GM21825 (cell line): ENCODE results near the gene RPLP2.

Experiments
- ATAC-seq: cut with Tn5 transposase; IDR thresholded peaks from one replicate; pipeline ENCODE4 v1.9.1; 2021; ENCODE audit warnings: mild to moderate bottlenecking, moderate library complexity; ENCODE audit not compliant: unreplicated experiment

The RPLP2 gene

DNA sequence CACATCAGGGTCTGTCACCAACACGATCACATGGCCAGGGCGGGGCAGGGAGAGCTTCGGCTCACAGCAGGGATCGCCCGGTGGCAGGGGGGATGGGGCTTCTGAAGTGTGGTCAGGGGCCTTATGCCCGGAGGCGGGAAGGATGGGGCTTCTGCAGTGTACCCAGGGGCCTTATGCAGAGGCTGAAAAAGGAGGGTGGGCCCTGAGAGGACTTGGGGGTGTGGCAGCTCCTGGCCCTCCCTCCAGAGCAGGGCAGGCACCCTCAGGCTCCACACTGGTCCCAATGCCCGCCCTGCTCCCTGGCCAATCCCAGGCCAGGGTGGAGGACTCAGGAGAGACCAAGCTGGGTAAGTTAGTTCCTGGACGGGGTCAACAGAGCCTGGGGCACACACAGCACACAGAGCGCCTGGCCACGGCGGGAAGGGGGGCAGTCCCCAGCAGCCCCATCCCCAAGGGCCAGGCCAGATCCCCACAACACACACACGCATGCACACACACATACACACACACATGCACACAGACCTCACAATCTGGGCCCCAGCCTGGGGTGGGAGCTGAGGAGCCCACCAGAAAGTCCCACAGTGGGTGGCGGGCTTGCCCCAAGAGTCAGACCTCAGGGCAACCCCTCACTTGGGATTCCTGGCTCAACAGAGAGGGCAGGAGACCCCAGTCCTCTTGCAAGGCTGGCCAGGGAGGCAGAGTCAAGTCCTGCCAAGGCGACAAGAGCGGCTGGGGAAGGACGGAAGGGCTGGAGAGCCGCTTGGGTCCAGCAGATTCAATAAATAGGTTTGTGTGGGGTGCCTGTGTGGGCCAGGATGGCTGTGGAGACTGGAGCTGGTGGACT lies 18.8 kb upstream of the RPLP2 start:
- no peak for ATAC-seq

GRCh38 chr11:791658-792534 lies 17.9 kb upstream of the RPLP2 start:
- ATAC-seq: no peak

DNA sequence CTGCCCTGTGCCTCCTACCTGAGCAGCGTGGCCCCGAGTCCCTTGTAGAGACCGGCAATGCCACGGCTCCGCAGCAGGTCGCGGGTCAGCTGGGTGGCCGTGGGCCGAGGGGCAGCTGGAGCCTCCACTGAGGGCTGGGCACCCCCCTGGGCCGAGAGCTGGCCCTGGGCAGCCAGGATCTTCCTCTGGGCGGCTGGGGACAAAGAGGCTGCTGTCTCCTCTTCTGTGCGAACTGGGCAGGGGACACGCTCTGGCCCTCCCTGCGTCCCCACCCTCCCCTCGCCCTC lies 17.3 kb upstream of the RPLP2 start:
- no peak for ATAC-seq

- no peak for ATAC-seq
These were observed 16.9 kb upstream of the RPLP2 start for GRCh38 chr11:792873-793272.

GRCh38 chr11:793556-793955 lies 16.2 kb upstream of the RPLP2 start:
- ATAC-seq: no peak

- ATAC-seq: no peak
These were observed 15.6 kb upstream of the RPLP2 start for GRCh38 chr11:794013-794765.

GRCh38 chr11:794766-795633 lies 14.8 kb upstream of the RPLP2 start:
- ATAC-seq: no peak

DNA sequence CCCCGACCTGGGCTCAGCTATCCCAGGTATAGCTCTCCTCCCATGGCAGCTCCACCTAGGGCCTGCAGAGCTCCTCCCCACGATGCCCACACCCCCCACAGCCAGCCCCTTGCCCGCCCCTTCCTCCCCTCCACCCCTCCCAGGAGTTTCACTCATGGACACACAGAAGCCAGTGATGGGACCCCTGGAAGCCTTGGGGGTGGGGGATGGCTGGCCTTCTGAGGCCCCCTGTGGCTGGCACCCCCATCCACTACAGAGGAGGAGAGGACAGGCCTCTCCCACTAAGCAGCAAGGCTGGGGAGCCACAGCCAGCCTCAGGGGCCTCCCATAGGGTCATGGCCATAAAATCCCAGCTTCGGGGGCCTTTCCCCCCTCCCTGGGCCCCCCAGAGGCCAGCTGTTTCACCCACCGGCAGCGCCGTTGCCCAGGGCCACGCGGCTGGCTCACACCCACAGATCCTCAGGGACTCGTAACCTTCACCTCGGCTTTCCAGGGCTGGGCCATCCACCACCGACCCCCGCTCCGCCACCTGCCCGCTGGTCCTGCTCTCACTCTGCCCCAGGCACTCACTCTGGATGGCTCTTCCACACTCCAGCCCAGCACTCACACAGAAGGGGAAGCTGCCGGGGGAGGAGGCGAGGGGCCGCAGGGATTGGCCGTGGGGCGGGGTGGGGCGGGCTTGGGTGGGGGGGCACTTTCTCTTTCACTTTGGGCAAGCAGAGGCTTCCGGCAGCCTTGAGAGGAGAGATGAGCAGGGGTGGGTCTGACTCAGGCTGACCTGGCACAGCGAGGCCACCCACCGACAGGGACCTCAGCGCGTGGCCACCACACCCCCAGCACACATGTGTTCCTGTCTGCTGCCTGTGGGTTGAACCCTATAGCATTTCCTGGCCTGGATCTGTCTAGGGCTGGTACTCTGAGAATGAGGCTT lies 13.9 kb upstream of the RPLP2 start:
- peak; percentile 31 for ATAC-seq

GRCh38 chr11:796565-797295 lies 13.0 kb upstream of the RPLP2 start:
- ATAC-seq: peak; percentile 0

DNA sequence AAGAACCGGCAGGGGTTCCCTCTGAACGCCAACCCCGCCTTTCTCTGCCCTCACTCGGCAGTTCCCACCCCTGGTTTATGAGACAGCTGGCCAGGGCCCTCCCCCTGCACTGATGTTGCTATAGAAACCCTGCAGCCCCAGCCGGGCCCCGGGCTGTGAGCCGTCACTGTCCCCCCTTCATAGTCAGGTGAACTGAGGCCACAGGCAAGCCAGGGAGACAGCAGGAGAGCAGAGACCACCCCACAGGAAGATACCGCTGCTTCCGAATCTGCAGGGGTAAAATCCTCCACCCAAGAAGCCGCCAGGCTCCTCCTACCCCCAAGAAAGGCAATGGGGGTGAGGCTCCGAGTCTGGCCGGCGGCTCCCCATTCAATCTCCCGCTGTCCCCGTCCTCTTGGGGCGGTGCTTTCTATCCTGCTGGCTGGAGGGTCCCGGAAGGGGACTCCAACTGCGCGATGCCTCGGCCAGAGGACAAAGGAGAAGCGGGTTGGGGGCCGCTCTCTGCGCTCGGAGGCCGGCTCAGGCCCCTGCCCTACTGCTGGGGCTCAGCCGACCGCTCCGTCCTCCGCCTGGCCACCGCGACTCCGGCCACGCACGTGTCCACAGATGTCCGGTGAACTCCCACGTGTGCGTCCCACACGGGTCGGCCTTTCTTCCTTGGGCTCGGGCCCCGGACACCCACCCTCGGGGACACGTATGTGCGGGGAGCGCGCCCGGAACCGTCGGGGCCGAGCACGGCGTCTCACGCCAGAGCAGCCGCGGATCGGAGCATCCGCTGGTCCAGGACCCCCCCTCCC lies 12.3 kb upstream of the RPLP2 start:
- ATAC-seq: peak; percentile 32

GRCh38 chr11:798093-798713 lies 11.6 kb upstream of the RPLP2 start, which contains the start of gene SLC25A22:
Gene SLC25A22, minus strand, starts transcription at chr11:798281. Its CDS starts 3,275 bp downstream, at chr11:795006.
- peak; percentile 51 for ATAC-seq

DNA sequence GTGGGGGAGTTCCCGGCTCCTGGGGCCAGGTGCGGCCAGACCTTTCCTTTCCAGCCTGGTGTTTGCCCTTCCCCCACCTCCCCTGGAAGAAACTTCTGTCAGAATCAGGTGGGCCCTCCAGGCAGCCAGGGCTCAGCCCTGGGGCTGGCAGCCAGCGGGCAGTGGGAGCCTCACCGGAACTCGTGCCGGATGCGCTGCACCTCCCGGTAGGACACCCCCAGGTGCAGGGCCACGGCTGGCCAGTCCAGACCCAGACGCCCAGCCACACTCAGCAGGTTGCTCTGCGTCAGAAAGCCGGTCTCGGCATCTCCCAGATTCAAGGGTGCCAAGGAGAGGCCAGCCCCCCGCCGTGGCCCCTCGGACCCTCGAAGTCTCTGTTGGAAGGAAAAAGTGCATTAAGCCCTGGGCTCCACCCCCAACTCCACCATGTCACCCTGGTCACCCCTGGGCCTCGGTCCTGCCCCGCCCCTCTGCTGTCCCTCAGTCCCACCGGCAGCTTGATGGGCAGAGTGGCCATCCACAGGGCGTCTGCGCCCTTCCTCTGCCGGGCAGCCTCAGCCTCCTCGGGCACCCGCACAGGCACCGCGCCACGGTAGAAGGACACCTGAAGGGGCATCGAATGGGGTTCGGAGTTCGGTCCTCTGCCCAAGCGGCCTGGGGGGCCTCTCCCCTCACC lies 10.0 kb upstream of the RPLP2 start:
- ATAC-seq: no peak

GRCh38 chr11:800473-800872 lies 9.3 kb upstream of the RPLP2 start:
- no peak for ATAC-seq

DNA sequence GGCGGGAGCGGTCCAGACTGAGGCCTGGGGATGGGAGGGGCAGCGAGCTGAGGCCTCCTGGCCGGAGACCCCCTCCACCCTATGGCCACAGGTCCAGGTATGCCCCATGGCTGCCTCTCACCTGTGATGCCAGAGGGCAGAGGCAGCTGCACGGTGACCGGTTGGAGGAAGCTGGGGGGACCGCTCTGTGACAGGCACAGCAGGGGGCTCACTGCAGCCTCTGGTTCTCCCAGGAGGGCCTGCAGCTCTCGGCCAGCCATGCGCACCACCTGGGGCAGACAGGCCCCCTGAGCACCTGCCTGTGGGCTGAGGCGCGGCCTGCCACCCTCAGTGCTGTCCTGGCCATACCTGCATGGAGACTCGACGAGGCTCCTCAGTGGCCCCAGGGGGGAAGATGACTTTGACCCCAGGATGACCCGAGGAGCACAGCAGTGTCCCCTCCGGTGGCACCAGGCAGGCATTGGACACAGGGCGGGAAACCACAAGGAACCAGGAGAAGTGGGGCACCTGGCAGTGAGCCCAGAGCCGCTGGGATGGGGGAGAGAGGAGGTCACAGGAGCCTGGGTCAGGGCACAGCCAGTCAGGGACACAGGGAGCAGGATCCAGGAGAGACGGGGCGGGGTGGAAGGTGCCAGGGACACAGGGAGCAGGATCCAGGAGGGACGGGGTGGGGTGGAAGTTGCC lies 8.5 kb upstream of the RPLP2 start:
- no peak for ATAC-seq

GRCh38 chr11:802018-802617 lies 7.6 kb upstream of the RPLP2 start:
- no peak for ATAC-seq
